ENCODE measurements around the gene NEK8. TPM values are rescaled to one million over a fixed set of nuclear protein-coding genes. Genes with fewer than 3 reads are reported as not detected.
"Not testable (repeated sequence)": the region's sequence is repeated elsewhere in the genome, so short reads cannot be mapped to it uniquely, and the experiment has no call there.

The NEK8 gene
- total and polyA plus RNA-seq, 2 of the 8 experiments (the other 6 are each of a cell fraction or from before 2014, with no cell fraction given): 14.9 to 23.3 TPM

- H3K4me3 ChIP-seq (ENCODE audit: extremely low read depth in 1 of 4, insufficient read depth in 2 of 4, low read depth in 3 of 4, low read length in 4 of 4); H4K91ac ChIP-seq (replicated peaks; ENCODE audit: insufficient read length, low read length); H3K23ac ChIP-seq (ENCODE audit: insufficient read length); H3K9me3 ChIP-seq (ENCODE audit: insufficient read depth in 2 of 2, low read depth in 1 of 2, low read length in 1 of 2); H2BK20ac ChIP-seq (ENCODE audit: low read length); H4K20me1 ChIP-seq (replicated peaks in 1 of 2; ENCODE audit: control insufficient read depth in 1 of 2, insufficient read depth in 2 of 2, low read length in 2 of 2); H3K56ac ChIP-seq (replicated peaks; ENCODE audit: insufficient read length, low read depth, low read length); DNase-seq (ENCODE audit: low read depth in 1 of 2, low spot score in 2 of 2); H2BK5ac ChIP-seq (ENCODE audit: low read depth, low read length); H3K4ac ChIP-seq (replicated peaks; ENCODE audit: insufficient read length, low read depth, low read length); H3K14ac ChIP-seq (ENCODE audit: insufficient read length); H3K27ac ChIP-seq (ENCODE audit: low read depth, low read length); H3K36me3 ChIP-seq (ENCODE audit: control insufficient read depth in 2 of 4, insufficient read depth in 4 of 4, low read length in 3 of 4); H3K18ac ChIP-seq (ENCODE audit: extremely low read depth, low read length); H3K27me3 ChIP-seq (replicated peaks in 1 of 4; ENCODE audit: control insufficient read depth in 3 of 4, extremely low read depth in 1 of 4, insufficient read depth in 3 of 4, low read length in 3 of 4); H2BK15ac ChIP-seq (ENCODE audit: low read length); H3K4me2 ChIP-seq (ENCODE audit: insufficient read depth in 1 of 2, low read depth in 2 of 2, low read length in 2 of 2); H2BK120ac ChIP-seq (replicated peaks; ENCODE audit: low read depth, low read length); H3K79me1 ChIP-seq (ENCODE audit: low read depth, low read length); H4K5ac ChIP-seq (ENCODE audit: insufficient read length, low read depth, low read length); H2AK5ac ChIP-seq (ENCODE audit: low read depth, low read length); FAIRE-seq; H2BK12ac ChIP-seq (ENCODE audit: low read depth, low read length); H2AFZ ChIP-seq (ENCODE audit: low read length); H3K9ac ChIP-seq (replicated peaks in 1 of 4; ENCODE audit: extremely low read depth in 1 of 4, low read depth in 3 of 4, low read length in 3 of 4); H3K4me1 ChIP-seq (replicated peaks in 1 of 4; ENCODE audit: control insufficient read depth in 3 of 4, insufficient read depth in 4 of 4, low read length in 3 of 4); H3K23me2 ChIP-seq (ENCODE audit: low read depth, low read length); H4K8ac ChIP-seq (ENCODE audit: extremely low read depth, insufficient read depth, low read length): not testable (repeated sequence)
- POLR2A ChIA-PET (ENCODE audit: partially characterized antibody): interaction anchor here (0.6 to 2.1 kb wide), 5 partner anchors 14 to 234 kb away, joined by 3 to 7 read pairs (median 5); no protein-coding TSS in a partner anchor
- peaks cover 0 to 77% of the 10 kb centered on the region in 2 experiments; a peak in 2 of 4 replicates for H3K79me2 ChIP-seq (ENCODE audit: control insufficient read depth in 1 of 2, insufficient read depth in 2 of 2, low read length in 2 of 2)
- CTCF ChIA-PET (ENCODE audit: partially characterized antibody): interaction anchor here (0.6 to 2.8 kb wide), 3 partner anchors 15 to 52 kb away, joined by 3 to 17 read pairs (median 3); no protein-coding TSS in a partner anchor
- 95% methylated on average over 13 of the region's 13 CpGs; no CpG with 5 or more reads in 1 of the 2 experiments for WGBS, 2 experiments (ENCODE audit: extremely low coverage in 1 of 2, insufficient coverage in 1 of 2, insufficient read length in 1 of 2, insufficient replicate concordance in 2 of 2, low coverage in 1 of 2, low lambda C conversion rate in 2 of 2, missing lambda C conversion rate in 1 of 2)
Measured at GRCh38 chr17:28779601-28780000, 51.0 kb downstream of the NEK8 start.
